Right lung (tissue), 5 donors: ENCODE data around the gene RAI1. TPM values are rescaled to one million over a fixed set of nuclear protein-coding genes. Genes with fewer than 3 reads are reported as not detected.

Experiments used
- DNase-seq, 2 donors: peaks; one replicate each; pipeline ENCODE4 v3.0.0-alpha.2; 2013
- polyA plus RNA-seq, 5 donors: library from polyadenylated mRNA; unstranded; fragments of 120-200 nt; gene quantifications; one replicate each; pipeline versions ENCODE4 v1.2.1 to v1.2.3, GENCODE V29; 2013; ENCODE audit warnings: inconsistent platforms in 1 of 5, low replicate concordance in 1 of 5; ENCODE audit not compliant: insufficient read length in 5 of 5, insufficient read depth in 1 of 5

The RAI1 gene
- polyA plus RNA-seq, 5 donors = 24.0 to 37.7 (median 35.8) TPM

DNA sequence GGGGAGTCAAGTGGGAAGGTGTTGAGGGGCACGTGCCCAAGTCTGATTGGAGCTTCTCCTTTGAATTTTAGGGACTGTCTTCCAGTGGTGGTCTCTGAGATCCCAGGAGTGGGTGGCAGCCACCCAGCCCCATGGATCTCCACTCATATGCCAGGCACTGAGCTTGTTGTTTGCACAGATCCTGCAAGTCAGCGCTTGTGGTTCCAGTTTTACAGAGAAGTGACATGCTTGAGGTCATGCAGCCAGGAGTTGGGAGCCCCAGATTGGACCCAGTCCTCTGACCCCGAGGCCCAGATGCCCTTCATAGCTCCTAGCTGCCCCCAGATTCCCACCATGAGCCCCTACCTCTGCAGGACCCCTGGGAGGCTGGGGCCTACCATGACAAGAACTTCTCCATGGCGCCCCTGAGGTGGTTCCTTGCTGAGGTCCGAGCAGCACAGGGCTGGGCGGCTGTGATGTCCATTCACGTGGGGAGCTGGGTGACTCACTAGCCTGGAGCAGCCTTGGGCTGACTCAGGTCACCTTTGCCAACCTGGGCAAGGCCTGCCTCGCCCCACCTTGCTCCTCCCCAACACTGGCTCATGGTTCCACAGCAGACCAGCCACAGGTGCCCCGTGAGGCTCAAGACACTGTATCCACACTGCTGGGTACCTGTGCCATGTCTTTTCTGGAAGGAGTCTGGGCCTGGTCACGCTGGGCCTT is 47.4 kb downstream of the RAI1 start:
- DNase-seq = no peak

DNA sequence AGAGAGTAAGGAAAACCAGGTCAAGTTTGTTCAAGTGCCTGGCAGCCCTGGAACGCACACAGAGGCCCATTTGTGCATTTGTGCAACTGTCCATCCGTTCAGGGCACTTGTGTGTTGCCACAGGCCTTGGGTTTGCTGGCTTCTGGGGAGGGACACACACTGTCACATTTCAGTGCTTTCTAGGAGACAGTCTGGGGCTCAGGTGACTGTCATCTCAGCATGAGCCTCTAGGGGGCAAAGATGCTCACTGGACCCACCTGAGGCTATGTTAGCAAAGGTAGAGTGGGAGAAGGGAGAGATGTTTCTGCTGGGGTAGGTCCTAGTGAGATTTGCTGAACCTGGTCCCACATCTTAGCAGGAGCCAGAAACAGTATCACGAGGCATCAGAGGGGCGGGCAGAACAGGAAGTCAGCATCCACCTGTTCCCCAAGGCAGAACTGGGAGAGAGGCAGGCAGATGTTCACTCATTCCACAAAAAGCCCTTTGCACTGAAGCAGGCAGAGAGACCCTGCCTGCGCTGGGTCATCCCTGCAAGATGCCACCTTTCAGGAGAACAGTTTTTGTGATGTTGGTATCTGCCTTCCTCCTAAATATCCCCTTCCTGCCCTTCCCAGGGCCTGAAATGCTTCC is 48.5 kb downstream of the RAI1 start:
- no peak for DNase-seq

DNA sequence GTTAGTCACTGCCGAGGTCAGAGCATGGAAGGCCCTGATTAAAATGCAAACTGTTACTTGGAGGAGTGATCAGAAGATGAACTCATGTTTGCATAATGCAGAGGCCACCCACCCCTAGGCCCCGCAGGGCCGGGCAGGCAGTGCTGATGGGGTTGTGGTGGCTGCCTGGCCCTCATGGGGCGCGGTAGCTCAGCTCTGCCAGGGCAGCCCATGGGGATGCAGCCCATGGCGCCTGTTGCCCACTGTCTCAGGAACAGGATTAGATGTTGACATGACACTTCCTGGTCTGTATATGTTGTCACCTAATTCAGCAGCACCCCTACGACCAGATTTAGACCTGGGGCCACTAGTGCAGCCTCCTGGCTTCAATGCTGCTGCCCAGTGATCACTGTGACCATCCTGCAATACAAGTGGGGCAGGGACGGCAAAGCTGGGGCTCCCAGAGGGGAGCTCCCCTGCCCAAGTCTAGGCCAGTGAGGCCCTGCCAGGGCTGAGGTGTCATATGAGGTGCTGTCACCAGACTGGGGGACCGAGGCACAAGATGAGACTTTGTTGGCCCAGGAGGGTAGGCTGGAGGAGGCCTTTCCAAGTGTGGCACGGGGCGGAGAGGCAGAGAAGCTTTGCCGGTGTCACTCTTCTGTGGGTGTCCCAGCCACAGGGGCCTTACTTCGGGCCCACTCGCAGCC is 49.1 kb downstream of the RAI1 start:
- DNase-seq = no peak

DNA sequence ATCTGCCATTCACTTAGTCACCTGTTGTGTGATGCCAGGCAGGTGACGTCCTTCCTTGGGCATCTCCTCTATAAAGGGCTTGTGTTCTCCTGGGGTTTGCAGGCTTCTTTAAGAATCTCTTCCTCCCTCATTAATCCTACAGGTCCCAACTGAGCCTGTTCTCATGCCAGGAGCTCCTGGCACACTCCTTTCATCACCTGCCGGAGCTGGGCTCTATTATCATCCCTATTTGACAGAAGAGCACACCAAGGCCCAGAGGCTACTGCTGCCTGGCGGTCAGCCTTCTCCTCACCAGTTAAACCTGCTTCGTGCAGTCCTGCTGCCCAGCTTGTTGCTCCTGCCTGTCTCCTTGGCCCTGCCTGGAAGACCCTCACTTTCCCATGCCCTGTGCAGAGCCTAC is 51.2 kb downstream of the RAI1 start:
- DNase-seq = no peak

DNA sequence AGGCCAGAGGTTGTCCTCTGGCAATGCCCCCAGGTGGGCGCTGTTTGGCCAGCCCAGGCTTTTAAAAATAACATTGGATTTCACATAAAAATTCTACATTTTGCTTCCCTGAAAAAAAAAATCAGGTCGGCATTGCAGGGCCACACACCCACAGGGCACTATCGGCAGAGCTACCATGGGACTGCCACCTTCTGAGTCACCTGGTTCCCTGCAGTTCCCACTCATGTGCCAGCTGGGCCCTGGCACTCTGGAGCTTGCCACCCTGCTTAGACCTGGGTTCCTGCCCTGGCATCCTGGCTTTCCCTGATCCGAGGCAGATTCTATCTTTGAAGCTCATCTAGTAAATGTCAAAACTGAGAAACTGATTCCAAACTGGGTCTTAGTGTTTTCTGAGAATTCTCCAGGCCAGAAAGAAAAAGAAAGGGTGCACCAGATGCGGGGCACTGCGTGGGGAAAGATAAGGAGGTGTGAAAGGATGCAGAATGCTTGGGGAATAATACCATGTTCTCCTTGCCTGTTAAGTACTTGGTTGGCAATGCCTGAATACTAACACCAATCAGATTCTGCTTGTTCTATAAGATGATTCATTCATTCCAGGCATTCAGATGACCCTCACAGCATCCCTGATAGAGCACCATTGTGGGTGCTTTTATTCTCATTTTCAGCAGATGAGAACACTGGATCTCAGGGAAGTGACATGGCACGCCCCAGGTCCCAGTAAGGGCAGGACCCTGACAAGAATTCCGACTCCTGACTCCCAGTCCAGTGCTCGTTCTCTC is 51.8 kb downstream of the RAI1 start:
- DNase-seq = no peak

DNA sequence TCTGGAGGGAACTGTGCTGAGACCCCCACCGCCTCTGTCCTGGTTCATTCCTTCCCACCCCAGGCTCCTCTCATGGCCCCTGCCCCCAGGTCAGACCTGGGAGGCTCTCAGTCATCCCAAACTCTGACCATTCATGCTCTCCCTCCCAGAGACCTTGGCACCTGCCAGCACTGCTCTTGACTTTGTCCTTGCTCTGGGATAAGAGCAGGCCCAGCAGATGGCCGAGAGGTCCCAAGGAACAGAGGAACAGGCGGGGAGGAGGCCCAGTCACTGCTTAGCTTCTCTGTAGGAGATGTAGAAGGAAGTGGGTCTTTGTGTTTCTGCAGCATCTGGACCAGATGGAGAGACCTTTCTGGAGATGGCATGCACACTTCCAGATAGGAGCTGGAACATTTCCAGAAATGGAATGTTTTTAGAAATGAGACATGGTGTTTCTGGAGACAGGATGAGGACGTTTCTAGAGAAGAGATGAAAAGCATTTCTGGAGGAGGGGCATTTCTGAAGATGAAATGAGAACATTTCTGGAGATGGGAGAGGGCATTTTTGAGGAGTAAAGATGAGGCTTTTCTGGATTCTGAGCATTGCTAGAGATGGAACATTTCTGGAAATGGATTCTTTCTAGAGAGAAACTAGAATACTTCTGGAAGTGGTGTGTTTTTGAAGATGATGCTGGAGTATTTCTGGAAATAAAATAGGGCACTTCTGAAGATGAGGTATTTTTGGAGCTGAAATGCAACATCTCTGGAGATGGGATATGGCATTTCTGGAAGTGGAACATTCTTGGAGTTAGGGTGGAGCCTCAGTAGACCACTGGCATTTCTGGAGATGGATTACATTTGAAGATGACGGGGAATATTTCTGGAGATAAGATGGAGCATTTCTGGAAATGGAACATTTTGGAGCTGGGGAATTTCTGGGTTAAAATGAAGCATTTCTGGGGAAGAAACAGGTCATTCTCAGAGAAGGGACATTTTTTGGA is 55.2 kb downstream of the RAI1 start:
- no peak for DNase-seq

DNA sequence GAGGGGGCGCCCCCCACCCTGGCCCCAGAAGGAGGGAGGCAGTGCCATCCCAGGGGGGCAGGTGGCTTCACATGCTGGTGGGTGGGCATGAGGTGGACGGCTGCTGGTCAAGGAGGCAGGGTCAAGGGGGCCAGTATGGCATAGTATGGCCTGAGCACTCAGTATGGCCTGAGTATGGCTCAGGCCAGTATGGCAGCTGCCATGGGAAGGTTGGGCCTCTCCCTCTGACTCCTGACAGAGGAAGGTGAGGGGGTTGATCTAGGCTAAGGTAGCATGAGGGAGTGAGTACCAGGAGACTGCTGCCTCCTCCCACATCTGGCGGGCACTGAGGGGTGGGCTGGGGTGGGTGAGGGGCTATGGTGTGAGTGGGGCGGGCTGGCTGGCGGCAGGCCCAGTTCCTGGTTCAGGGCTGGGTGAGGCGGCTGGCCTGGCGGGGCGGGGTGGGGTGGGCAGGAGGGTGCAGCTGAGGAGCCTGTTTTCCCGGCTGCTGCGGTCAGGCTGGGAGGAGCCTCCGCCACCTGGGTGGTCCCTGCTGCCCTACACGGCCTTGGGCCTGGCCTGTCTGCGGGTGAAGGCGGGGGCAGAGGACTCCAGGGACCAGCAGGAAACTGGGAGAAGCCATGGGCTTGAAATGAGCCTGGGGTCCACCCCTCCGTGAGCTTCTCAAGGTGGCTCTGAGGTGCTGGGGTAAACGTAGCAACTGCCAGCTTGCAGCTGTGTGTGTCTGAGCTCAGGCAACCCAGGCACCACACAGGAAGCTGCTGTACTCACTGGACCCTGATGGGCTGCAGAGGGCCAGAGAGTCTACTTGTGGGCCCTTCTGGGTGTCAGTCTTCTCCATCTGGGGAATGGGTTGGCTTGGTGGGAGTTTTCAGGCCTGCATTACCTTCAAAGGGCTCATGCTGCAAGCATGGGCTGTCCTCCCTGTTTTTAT is 57.0 kb downstream of the RAI1 start:
- DNase-seq = peak in 1 of 2 donors; percentile 56

DNA sequence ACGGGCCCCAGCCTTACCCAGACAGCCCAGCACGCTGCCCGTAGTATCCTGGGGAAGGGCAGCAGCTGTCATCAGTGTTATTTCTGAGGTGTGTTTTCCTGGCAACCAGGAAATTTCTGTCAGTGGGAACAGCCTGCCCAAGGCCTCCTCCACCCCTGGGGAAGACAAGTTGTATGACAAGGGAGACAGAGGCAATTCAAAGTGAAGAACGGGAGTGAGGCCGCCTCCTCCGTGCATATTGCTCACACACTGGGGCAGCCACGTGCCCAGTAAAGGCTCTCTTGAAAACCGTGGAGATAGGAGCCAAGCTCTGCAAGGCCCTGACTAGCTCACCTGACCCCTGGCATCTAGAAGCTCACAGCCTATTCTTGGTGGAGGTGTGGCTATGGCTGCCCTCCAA is 57.6 kb downstream of the RAI1 start:
- DNase-seq = no peak

DNA sequence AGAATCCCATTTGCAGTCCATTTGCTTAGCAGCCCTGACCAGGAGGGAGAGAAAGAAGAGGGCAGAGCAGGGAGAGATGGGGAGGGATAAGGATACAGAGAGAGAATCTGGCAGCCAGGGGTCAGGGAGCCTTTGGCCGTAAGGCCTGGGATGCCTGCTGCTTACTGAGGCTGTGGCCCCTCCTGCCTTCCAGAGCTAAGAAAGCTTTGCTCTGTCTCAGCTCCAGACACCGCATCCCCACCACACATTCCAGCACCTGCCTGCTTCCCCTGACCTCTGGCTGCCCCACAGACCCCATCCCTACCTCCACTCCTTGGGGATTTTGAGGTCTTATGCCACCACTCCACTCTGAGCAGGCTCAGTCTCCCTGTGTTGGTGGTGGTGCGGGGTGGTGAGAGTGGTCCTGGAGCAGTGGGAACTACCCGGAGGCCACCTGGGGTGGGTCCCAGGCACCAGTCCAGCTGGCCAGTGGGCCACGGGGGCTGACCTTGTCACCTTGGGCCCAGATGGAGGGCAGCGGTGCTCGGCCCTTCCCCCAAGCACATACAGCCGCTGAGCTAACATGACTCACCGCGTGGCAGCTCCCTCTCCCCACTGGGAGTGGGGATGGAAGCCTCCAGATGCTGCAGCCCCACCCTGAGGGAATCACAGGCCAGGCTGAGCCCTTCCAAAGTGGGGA is 58.3 kb downstream of the RAI1 start:
- DNase-seq = no peak

DNA sequence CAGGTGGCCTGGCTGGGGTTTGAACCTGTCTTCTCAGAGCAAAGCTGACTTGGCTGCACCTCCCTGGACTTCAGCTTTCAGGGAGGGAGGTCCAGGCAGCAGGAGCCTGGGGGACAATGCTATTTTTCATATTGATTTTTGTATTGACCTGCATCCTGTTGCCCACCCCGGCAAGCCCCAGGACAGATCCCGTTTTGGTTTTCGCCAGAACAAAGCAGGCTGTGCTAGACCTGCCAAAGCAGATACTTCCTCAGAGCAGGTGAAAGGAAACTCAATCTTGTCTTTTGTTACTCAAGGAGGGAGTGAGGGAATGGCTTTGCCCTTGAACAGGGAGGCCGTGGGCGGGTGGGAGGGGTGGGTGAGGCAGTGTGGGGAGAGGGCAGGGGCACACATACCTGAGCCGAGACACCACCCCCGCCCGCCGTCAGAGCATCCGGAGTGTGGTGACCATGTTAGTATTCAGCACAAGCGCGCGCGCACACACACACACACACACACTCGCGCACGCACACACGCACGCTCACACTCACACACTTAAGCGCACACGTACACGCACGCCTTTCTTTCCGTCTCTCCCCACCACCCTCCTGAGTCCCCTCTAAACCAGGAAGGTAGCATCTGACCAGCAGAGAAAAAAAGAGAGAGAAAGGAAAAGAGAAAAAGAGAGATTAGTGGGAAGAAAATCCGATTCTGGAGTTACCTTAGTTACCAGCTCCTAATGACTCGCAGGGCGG is 59.5 kb downstream of the RAI1 start:
- DNase-seq = no peak

DNA sequence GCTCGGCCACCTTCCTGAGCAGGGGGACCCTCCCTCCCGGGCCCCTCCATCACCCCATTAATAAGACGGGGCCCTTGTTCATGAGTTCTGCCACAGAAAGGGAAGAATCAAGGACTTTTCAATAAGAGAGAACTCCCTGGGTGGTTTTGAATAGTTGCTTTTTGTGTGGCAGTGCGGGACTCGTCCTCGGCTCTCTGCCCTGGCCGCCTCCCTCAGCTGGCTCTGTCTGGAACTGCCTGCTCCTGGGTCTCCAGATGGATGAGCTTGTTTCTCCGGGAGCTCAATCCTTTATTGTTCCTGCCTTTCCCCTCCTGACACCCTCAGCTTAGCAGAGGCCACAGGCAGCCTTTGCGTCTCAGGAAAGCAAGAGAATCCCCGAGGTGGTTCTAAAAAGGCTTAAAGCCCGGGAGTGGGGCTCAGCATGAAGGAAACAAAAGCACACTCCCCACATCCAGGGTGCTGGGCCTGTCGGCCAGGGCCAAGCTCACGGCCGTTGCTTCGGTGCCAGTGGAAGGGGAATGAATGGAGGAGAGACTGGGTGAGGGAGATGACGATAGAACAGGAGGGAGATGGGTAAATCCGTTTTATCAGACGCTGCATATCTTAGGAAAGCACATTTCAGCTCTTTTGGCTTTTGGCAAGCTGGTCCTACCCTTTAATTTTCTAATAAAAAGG is 60.2 kb downstream of the RAI1 start:
- peak in 1 of 2 donors; percentile 44 for DNase-seq

DNA sequence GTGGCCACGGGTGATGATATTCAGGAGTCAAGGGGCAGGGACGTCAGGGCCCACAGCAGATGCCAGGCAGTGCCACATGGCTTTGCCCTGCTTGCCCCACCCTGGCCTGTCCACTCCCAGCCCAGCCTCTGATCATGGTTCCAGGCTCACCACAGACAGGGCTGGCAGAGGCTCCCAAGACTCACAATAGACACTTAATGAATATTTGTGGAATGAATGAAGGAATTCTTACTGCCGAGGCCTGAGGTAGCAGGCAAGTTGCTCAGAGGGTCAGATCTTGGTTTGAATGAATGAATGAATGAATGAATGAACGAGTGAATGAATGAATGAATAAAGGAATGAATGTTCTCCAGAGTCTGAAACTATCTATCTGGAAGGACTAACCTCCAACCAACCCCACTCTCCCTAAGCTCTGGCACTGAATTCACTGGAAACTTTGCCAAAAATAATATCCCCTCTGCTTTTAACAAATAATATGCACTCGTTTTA is 60.9 kb downstream of the RAI1 start:
- no peak for DNase-seq

DNA sequence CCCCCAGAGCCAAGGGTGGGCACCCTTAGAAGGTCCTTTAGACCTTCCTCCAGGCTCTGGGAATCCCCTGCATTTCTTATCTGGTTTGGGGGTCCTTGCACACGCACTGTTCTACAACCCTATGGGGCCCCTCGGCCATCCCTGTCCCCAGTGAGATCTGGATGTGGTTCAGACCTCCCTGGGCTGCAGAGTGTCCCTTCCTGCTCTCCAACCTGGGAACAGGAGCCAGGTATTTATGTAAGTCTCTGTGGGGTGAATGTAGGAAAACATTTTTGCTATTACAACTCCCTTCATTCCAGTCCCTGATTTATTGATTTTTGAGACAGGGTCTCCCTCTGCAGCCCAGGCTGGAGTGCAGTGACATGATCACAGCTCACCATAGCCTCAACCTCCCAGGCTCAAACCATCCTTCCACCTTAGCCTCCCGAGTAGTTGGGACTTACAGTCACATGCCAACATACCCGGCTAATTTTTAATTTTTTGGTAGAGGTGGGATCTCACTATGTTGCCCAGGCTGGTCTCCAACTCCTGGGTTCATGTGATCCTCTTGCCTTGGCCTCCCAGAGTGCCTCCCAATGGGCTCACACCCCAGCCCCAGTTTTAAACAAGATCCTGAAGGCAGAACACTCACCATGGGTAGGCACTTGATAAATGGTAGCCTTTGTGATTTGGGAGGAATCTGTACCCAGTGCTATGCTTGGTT is 61.6 kb downstream of the RAI1 start:
- no peak for DNase-seq

DNA sequence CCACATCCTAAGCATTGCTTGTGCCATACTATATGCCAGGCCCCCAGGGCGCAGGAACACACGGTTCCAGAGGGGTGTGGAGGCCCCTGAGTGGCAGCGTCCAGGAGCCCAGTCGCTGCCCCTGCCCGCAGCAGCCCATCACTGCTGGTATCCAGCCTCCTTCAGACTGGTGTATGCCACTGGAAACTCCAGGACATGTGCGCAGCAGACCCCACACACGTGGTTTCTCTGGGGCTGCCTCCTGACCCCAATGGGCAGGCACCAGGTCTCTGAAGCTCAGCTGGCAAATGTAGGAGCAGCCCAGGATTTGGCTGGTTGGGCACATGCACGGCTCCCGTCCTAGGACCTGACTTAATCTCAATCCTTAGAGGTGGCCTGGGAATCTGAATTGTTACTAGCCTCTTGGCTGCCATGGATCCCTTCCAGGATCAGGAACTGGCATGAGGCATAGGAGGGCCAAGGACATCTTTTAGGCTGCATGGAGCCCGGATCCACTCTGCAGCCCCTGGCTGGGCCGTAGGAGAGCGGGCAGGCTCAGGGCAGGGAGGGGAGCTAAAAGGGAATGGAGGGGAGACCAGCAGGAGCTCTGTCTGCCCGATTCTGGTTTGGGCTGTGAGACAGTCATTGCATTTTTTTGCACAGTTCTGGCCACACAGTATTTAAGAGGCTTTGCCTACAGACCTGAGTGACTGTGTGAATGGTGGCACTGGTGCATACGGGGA is 62.3 kb downstream of the RAI1 start:
- no peak for DNase-seq

DNA sequence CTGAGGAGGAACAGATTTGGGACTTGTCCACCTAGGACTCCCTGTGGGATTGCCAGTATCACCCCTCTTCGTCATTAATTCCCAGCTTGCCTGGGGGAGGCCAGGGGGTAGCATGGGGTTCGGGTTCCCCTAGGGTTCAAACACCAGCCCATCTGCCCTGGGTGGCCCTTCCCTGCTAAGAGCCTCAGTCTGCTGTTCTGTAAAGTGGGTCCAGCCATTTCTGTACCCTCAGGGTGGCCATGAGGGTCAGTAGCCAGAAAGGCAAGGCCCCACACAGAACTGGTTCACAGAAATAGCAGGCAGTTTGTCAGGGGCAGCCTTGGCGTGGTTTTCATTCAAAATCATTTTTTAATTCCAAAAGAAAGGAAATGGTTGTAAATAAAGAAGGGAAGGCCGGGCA is 62.9 kb downstream of the RAI1 start:
- DNase-seq = no peak
